Measurements from ENCODE around the gene VPS9D1.

GRCh38 chr16:89770367-89770766, 49.7 kb upstream of the VPS9D1 start:
- TF ChIP-seq, protein P1, sequence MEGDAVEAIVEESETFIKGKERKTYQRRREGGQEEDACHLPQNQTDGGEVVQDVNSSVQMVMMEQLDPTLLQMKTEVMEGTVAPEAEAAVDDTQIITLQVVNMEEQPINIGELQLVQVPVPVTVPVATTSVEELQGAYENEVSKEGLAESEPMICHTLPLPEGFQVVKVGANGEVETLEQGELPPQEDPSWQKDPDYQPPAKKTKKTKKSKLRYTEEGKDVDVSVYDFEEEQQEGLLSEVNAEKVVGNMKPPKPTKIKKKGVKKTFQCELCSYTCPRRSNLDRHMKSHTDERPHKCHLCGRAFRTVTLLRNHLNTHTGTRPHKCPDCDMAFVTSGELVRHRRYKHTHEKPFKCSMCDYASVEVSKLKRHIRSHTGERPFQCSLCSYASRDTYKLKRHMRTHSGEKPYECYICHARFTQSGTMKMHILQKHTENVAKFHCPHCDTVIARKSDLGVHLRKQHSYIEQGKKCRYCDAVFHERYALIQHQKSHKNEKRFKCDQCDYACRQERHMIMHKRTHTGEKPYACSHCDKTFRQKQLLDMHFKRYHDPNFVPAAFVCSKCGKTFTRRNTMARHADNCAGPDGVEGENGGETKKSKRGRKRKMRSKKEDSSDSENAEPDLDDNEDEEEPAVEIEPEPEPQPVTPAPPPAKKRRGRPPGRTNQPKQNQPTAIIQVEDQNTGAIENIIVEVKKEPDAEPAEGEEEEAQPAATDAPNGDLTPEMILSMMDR (IDR thresholded peaks at IDR 0.05): no peak
- TF ChIP-seq POLR2A (IDR thresholded peaks at IDR 0.05) (no peak), EP300 (IDR thresholded peaks at IDR 0.05) (no peak)

Data from tibial nerve (tissue), 4 donors.